Loucy (cell line): ENCODE measurements around the gene PAX9.

ENCODE experiments used
- CTCF ChIP-seq: fragments of 200-600 bp; sonication (generic); conservative IDR thresholded peaks from 2 replicates; pipeline ENCODE4 v1.5.1; 2014; ENCODE audit warnings: mild to moderate bottlenecking, antibody characterized with exemption, low read length
- EZH2phosphoT487 ChIP-seq: fragments of 200-600 bp; IDR thresholded peaks from 2 replicates; pipeline ENCODE4 v1.6.1; 2018; ENCODE audit warnings: antibody characterized with exemption, mild to moderate bottlenecking, moderate library complexity, borderline replicate concordance

- TF ChIP-seq CTCF (no peak), EZH2phosphoT487 (no peak)
Observed at GRCh38 chr14:36690311-36691040, 28.8 kb downstream of the PAX9 start.
